ENCODE measurements around the gene FOXR1.

Gene FOXR1

GRCh38 chr11:119027561-119028345, 56.2 kb downstream of the FOXR1 start:
- DNase-seq, result no peak

- no peak for DNase-seq
These were observed 56.9 kb downstream of the FOXR1 start for GRCh38 chr11:119028346-119029068.

GRCh38 chr11:119029069-119029339, 57.4 kb downstream of the FOXR1 start:
- DNase-seq, result no peak

GRCh38 chr11:119029340-119030028, 57.9 kb downstream of the FOXR1 start:
- no peak for DNase-seq

- DNase-seq, result peak in 1 of 6 experiments; percentile 44
These were observed 58.4 kb downstream of the FOXR1 start for GRCh38 chr11:119030029-119030328.

GRCh38 chr11:119030329-119031047, 58.9 kb downstream of the FOXR1 start, which contains the start of gene SLC37A4:
Gene SLC37A4 (minus strand): TSS chr11:119030877.
- peak; percentile 95 to 99 (median 96) for DNase-seq

Data from stimulated activated naive CD4-positive, alpha-beta T cell (primary cell).